SJCRH30 (cell line): ENCODE results near the gene BTG2. TPM values are rescaled to one million over a fixed set of nuclear protein-coding genes. Genes with fewer than 3 reads are reported as not detected.
"Not testable (repeated sequence)": the region's sequence is repeated elsewhere in the genome, so short reads cannot be mapped to it uniquely, and the experiment has no call there.

Experiments used
- DNase-seq, 2 experiments: peaks; one replicate each; pipeline ENCODE4 v3.0.0-alpha.2; 2015 to 2020
- H3K27ac ChIP-seq: fragments of 250-450 bp; sonication (Bioruptor Pico); 2 replicates; pipeline ENCODE4 v1.5.1; 2020; ENCODE audit warnings: mild to moderate bottlenecking, moderate library complexity
- H3K27me3 ChIP-seq: fragments of 250-450 bp; sonication (Bioruptor Pico); 2 replicates; pipeline ENCODE4 v1.5.1; 2020; ENCODE audit warnings: mild to moderate bottlenecking, moderate library complexity
- H3K36me3 ChIP-seq: fragments of 250-450 bp; sonication (Bioruptor Pico); 2 replicates; pipeline ENCODE4 v1.5.1; 2020; ENCODE audit warnings: mild to moderate bottlenecking, moderate library complexity
- H3K4me1 ChIP-seq: fragments of 250-450 bp; sonication (Bioruptor Pico); 2 replicates; pipeline ENCODE4 v1.5.1; 2020; ENCODE audit warnings: mild to moderate bottlenecking, moderate library complexity
- H3K4me3 ChIP-seq: fragments of 250-450 bp; sonication (Bioruptor Pico); 2 replicates; pipeline ENCODE4 v1.5.1; 2020; ENCODE audit warnings: mild to moderate bottlenecking, moderate library complexity
- H3K9me3 ChIP-seq: fragments of 250-450 bp; sonication (Bioruptor Pico); replicated peaks from 2 replicates; pipeline ENCODE4 v1.5.1; 2020; ENCODE audit warnings: mild to moderate bottlenecking, moderate library complexity
- total RNA-seq: library from RNA; depleted of rRNA; stranded (reverse); fragments of >200 nt; shearing (Covaris generic); gene quantifications from 2 replicates; pipeline ENCODE4 v1.2.3, GENCODE V29; 2014

BTG2 gene
- total RNA-seq, 1 experiment from 2014 or later: 63.1 TPM

DNA sequence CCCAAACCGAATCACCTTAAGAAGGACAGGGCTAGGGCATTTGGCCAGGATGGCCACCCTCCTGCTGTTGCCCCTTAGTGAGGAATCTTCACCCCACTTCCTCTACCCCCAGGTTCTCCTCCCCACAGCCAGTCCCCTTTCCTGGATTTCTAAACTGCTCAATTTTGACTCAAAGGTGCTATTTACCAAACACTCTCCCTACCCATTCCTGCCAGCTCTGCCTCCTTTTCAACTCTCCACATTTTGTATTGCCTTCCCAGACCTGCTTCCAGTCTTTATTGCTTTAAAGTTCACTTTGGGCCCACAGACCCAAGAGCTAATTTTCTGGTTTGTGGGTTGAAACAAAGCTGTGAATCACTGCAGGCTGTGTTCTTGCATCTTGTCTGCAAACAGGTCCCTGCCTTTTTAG is 3.6 kb downstream of the BTG2 start:
- peaks cover under 1% of the 10 kb centered on the region; the same call in 1 of the 2 replicates for H3K9me3 ChIP-seq
- no peaks in the 10 kb centered on the region for H3K27me3 ChIP-seq
- H3K27ac ChIP-seq: no peak overlapping the region
- H3K36me3 ChIP-seq: peaks cover 18% of the 10 kb centered on the region
- no peak overlapping the region for H3K4me3 ChIP-seq
- no peak for DNase-seq
- peaks cover 26% of the 10 kb centered on the region for H3K4me1 ChIP-seq

DNA sequence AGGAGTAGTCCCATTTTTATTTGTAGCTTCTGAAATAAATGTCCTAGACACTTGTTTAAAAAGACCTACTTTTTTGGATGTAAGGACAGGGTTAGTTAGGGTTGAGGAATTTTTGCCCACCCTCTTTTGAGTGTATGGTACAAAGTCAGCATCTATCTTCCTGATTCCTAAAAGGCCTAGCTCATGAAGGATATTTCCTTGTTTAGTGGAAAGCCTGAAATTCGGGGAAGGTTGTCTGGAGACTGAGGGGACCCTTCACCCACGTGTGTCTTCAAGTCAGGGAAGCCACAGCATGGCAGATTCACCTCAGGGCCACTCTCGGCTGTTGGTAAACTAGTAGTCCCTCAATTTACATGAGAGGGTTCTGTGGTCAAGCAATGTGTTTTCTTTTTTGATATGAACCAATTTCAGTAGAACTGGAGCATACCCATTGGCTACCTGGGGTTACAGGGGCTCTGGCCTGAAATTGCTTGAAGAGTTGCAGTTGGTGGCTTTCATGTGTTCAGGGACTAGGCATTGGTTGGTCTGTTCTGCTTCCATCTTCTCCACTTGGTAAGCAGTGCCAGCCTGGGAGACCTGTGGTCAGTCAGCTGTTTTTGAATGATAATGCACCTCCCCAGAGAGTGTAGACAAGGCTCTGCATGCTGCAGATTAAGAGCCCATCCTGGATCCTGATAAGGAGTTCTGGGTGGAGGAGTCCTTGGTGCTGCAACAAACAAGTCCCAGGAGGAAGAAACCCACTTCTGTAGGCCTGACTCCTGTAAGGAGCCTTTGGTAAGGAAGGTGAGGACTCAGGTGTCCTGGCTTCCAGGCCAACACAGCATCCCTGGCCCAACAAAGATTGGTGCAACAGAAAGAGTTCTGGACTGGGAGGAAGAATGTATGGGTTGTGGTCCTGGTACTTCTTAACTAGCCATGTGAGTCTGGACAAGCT is 6.3 kb downstream of the BTG2 start:
- Histone ChIP-seq H3K27me3 (no peaks in the 10 kb centered on the region), H3K9me3 (peaks cover 5% of the 10 kb centered on the region; the same call in 1 of the 2 replicates), H3K4me3 (no peak overlapping the region), H3K36me3 (peaks cover 23% of the 10 kb centered on the region), H3K4me1 (peaks cover 15% of the 10 kb centered on the region), H3K27ac (no peak overlapping the region)
- no peak for DNase-seq

DNA sequence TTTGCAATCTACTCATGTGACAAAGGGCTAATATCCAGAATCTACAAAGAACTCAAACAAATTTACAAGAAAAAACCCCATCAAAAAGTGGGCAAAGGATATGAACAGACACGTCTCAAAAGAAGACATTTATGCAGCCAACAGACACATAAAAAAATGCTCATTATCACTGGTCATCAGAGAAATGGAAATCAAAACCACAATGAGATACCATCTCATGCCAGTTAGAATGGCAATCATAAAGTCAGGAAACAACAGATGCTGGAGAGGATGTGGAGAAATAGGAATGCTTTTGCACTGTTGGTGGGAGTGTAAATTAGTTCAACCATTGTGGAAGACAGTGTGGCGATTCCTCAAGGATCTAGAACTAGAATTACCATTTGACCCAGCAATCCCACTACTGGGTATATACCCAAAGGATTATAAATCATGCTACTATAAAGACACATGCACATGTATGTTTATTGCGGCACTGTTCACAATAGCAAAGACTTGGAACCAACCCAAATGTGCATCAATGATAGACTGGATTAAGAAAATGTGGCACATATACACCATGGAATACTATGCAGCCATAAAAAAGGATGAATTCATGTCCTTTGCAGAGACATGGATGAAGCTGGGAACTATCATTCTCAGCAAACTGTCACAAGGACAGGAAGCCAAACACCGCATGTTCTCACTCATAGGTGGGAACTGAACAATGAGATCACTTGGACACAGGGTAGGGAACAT is 8.9 kb downstream of the BTG2 start:
- H3K27me3 ChIP-seq, DNase-seq, H3K27ac ChIP-seq, H3K4me3 ChIP-seq, H3K9me3 ChIP-seq, H3K4me1 ChIP-seq: not testable (repeated sequence)
- peaks cover 10% of the 10 kb centered on the region for H3K36me3 ChIP-seq

DNA sequence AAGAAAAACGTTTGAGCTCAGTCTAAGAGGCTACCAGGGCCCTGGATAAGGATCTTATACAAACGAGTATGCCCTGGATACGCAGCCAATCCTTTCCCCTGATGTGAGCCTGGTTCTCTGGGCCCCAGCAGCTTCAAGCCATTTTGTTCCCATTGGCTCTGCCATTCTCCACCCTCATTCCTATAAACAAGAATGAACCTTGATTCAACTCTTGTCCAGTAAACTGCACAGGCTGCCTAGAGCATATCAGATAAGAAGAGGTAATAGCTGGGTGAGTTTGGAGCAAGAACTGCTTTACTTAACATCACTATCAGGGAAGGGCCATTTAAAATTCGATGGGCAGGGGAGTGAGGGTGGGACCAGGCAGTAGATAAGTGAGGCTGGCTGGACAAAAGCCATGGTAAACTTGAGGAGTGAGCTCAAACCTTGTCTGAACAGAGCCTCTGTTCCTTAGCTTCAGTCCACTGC is 11.3 kb downstream of the BTG2 start:
- Histone ChIP-seq H3K36me3 (peaks cover 5% of the 10 kb centered on the region; the same call in 1 of the 2 replicates), H3K27ac (no peak overlapping the region), H3K27me3 (no peaks in the 10 kb centered on the region), H3K4me1 (peaks cover 18% of the 10 kb centered on the region), H3K4me3 (no peak overlapping the region), H3K9me3 (peaks cover 5% of the 10 kb centered on the region; the same call in 1 of the 2 replicates)
- no peak for DNase-seq

DNA sequence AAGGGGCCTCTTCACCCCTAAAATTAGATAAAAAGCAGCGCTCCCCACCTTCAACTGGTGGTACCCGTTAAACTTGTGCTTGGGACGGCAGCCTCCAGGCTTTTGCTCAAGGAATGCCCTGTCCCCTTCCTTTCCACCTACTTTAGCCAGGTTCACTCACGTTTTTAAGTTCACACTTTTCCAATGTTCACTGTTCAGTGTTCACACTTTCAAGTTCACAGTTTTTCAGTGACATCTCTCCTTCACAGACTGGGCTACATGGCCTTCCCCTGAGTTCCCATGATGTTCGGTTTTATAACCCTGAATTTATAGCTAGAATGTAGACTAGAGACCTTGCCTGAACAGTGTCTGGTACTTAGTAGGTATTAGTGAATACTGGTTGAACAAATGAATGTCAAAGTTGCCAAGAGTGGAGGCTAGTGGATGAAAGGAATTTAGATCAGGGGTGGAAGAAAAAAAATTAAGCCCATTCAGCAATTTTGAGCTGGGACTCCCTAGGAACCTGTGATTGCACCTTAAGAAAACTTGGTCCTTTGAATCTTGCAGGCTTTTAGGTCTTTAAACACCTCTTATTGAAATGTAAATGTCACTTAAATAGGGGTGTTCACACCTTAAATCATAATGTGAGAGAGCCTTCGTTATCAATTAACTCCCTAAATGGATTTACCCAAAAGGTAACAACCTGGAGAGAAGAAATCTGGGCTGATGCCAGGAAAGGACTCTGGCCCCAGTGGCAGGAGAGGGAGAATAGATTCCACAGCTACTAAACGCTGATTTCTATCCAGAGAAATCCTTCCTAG is 12.3 kb downstream of the BTG2 start:
- no peak for DNase-seq
- Histone ChIP-seq H3K4me1 (peaks cover 27% of the 10 kb centered on the region), H3K27me3 (no peaks in the 10 kb centered on the region), H3K27ac (no peak overlapping the region), H3K4me3 (no peak overlapping the region), H3K9me3 (peaks cover 5% of the 10 kb centered on the region; the same call in 1 of the 2 replicates), H3K36me3 (peaks cover 5% of the 10 kb centered on the region; the same call in 1 of the 2 replicates)

DNA sequence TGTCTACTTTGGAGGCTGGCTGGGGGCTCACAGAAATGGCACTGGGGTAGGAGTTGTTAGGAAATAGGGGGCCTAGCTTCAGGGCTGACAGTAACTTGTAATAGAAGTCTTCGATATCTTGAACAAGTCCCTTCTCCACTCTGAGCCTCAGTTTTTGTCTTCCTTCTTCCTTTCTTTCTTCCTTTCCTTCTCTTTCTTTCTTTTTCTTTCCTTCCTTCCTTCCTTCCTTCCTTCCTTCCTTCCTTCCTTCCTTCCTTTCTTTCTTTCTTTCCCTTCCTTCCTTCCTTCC is 12.9 kb downstream of the BTG2 start:
- Histone ChIP-seq H3K27ac (no peak overlapping the region), H3K36me3 (peaks cover 5% of the 10 kb centered on the region; the same call in 1 of the 2 replicates), H3K9me3 (peaks cover 5% of the 10 kb centered on the region; the same call in 1 of the 2 replicates), H3K4me3 (no peak overlapping the region), H3K4me1 (peaks cover 33% of the 10 kb centered on the region), H3K27me3 (no peaks in the 10 kb centered on the region)
- DNase-seq: no peak

DNA sequence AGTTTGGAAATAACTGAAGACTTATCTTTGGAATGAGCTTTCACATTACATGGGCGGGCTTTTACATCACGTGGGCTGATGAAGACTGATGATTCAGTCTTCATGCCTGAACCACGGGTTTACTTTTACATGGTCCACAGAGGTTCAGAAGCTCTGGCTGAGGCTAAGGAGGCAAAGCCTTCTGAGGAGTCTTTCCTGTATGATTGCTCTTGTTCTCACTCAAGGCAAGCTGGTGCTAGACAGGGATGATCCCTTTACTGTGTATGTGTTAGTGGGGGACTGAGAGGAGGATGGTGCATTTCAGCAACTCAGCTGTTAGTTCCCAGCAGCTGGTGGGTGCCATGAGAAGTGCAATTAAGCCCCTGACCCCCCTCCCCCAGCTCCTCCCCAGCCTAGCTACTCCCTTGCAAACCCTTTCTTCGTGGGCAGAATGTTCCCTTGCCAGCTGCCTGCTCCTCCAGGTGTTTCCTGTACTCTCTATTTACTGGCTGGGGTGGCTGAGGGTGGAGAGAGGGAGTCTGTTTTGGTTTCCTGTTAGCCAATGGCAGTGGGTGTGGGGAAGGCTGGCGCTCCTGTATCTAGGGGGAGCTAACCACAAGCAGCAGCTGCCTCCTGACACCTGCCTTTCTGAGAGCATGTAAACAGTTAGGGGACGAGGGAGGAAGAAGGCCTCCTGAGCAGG is 15.4 kb downstream of the BTG2 start:
- Histone ChIP-seq H3K36me3 (no peaks in the 10 kb centered on the region), H3K27me3 (no peaks in the 10 kb centered on the region), H3K9me3 (no peaks in the 10 kb centered on the region), H3K4me1 (peaks cover 56% of the 10 kb centered on the region), H3K4me3 (no peak overlapping the region), H3K27ac (peak overlapping the region; percentile 42)
- peak; percentile 89 to 93 for DNase-seq

DNA sequence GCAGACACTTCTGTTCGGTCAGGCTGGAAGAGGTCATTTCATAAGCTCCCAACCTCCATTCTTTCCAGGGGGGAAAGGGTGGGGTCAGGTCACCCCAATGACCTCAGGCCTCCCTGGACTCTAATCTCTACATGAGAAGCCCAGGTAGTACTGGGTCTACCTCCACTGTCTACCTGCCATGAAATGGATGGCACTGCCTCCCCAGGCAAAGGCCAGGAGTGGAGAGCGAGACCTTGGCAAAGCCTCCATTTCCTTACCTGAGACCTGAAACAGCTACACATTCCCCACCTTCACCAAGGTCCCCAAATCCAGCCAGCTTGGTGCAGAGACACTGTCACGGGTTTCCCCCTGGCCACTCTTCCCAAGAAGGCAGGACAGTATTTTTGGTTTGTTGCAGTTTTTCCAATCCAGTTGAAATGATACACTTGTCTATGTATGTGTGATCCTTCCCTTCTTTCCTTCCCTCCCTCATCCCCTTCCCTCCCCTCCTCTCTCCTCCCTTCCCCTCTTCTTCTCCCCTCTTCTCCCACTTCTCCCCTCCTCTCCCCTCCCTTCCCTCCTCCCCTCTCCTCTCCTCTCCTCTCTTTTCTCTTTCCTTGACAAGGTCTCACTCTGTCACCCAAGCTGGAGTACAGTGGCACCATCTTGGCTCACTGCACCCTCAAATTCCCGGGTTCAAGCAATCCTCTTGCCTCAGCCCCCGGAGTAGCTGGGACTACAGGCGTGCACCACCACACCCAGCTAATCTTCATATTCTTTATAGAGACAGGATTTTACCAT is 16.1 kb downstream of the BTG2 start:
- Histone ChIP-seq H3K27ac (peak overlapping the region; percentile 42), H3K9me3 (no peaks in the 10 kb centered on the region), H3K36me3 (no peaks in the 10 kb centered on the region), H3K4me3 (no peak overlapping the region), H3K27me3 (no peaks in the 10 kb centered on the region), H3K4me1 (peaks cover 62% of the 10 kb centered on the region)
- DNase-seq: no peak

DNA sequence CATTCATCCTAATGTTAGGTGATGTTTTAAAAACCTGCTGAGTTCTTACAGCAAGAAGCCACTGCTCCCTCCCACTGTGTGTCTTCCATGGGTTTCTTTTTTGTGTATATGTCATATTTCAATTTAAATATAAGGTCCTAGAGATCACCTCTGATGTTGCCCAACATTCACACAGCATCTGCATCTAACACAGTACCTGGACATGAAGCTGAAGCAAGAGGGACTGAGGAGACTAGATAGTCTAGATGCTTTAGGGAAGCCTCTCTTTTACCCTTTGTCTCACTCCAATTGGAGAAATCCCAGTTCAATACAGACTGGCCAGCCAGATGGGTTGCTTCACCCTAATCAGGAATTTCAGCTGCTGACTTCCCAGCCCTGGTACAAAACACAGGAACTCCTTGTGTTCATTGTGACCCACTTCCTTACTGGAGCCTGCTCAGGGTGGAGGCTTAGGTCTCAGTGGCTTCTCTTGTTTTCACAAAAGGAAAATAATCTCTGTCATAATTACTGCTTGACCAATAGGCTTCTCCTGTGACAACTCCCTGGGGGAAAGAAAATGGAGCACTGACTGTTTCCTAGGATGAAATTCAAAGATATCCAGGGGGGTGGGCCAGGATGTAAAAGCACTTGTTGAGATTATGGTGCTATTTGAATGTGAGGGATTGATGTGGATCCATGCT is 17.3 kb downstream of the BTG2 start:
- no peaks in the 10 kb centered on the region for H3K36me3 ChIP-seq
- H3K27me3 ChIP-seq: no peaks in the 10 kb centered on the region
- peak; percentile 59 to 85 for DNase-seq
- no peak overlapping the region for H3K27ac ChIP-seq
- H3K4me1 ChIP-seq: peaks cover 66% of the 10 kb centered on the region
- H3K9me3 ChIP-seq: no peaks in the 10 kb centered on the region
- no peak overlapping the region for H3K4me3 ChIP-seq

DNA sequence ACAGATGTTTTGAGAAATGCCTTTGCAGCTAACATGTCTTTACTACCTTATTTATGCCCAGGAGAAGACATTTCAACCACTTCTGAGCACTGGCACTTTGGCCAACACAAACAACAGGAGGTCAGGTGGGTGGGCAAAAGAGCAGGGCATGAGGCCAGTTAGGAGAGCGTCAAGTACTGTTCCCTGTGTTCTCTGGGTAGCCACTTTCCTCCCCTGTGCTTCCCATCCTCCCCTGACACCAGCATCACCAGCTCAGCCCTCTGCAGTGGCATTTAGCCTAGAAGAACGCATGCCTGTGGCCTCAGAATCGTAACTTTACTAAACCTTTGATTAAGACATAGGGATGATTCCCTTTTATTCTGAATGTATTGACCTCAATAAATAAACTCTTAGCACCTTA is 18.3 kb downstream of the BTG2 start:
- Histone ChIP-seq H3K4me1 (peaks cover 70% of the 10 kb centered on the region), H3K27me3 (no peaks in the 10 kb centered on the region)

DNA sequence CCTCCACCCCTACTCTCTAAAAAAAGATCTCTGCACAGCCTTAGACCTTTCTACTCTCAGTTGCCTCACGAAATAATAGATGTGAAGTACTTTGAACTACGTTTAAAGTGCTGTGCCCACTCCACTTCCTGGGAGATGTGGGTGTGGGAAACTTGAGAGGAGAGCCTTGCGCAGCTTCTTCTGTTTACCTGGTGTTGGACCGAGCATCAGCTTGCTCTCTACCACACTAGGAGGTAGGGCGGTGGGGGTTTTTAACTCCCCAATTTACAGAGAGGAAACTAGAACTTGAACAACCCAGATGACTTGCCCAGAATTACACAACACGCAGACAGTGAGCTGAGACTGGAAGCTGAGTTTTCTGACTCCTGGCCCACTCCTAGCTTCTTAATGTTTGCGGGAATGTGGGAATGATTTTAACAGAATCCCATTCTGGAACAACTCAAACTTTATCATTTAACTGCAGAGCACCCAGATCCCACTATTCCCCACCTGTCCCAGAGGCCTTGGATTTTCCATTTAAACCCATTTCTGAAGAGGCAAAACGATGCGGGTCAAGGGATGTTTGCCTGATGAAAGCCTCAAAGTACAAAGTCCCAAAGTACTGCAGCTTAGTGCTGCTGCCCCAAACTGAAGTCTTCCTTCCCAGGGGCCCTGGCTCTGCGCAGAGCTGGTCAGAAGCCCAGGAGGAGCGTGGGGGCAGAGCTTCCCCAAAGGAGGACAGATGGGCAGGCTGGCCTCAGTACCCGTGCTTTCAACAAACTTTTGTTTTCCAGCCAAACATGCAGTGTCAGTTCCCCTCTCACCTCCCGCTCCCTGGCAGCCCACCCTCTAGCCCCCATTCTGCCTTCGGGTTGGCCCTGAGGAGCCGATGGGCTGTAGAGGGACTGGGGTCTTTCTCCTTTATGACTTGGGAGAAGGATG is 19.0 kb downstream of the BTG2 start:
- peak overlapping the region; percentile 3 for H3K4me3 ChIP-seq
- H3K27ac ChIP-seq: peak overlapping the region; percentile 51
- no peaks in the 10 kb centered on the region for H3K36me3 ChIP-seq
- no peaks in the 10 kb centered on the region for H3K27me3 ChIP-seq
- H3K4me1 ChIP-seq: peaks cover 75% of the 10 kb centered on the region
- no peaks in the 10 kb centered on the region for H3K9me3 ChIP-seq
- no peak for DNase-seq

More for the DNA sequence above, 18.3 kb downstream of the BTG2 start:
- Histone ChIP-seq H3K27ac (no peak overlapping the region), H3K9me3 (no peaks in the 10 kb centered on the region), H3K36me3 (no peaks in the 10 kb centered on the region), H3K4me3 (no peak overlapping the region)
- DNase-seq: no peak

DNA sequence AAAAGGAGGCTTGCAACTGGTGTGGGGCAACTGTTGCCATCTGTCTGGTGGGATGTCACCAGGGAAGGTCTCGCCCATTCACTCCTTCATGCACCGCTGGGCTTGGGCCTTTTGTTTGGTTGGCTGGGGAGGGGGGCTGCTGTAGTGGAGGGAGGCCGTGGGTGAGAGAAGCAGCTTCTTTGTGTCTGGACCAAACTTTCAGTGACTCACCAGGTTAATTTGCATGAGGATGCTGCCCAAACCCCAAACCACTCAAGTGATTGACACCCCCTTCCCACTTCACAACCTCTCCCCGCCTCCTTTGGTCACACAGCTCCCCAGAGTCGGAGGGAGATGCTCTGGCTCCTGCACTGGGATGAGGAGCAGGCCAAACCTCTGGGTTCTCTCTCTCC is 19.7 kb downstream of the BTG2 start:
- H3K4me1 ChIP-seq: peaks cover 72% of the 10 kb centered on the region

More for the DNA sequence above, 19.7 kb downstream of the BTG2 start:
- H3K27me3 ChIP-seq: no peaks in the 10 kb centered on the region
- H3K9me3 ChIP-seq: no peaks in the 10 kb centered on the region
- no peaks in the 10 kb centered on the region for H3K36me3 ChIP-seq
- peak; percentile 72 to 84 for DNase-seq
- H3K27ac ChIP-seq: peak overlapping the region; percentile 51
- H3K4me3 ChIP-seq: peak overlapping the region; percentile 35
